Cardiac muscle cell (in vitro differentiated cells and primary cell): ENCODE measurements around the gene POLR2J3. TPM values are rescaled to one million over a fixed set of nuclear protein-coding genes. Genes with fewer than 3 reads are reported as not detected.
"Not testable (repeated sequence)": the region's sequence is repeated elsewhere in the genome, so short reads cannot be mapped to it uniquely, and the experiment has no call there.

ENCODE experiments used
- DNase-seq, 2 donors: peaks; one replicate each; pipeline versions ENCODE4 v3.0.0 to v3.0.0-alpha.2; 2010 to 2017; ENCODE audit warnings: low read depth in 1 of 2, low spot score in 1 of 2
- H3K27ac ChIP-seq: fragments of 200-600 bp; sonication (generic); 2 replicates; pipeline ENCODE4 v1.5.1; 2016
- H3K27me3 ChIP-seq: fragments of 200-600 bp; sonication (generic); 2 replicates; pipeline ENCODE4 v1.6.0; 2016; ENCODE audit warnings: control low read depth
- H3K36me3 ChIP-seq: fragments of 200-600 bp; sonication (generic); 2 replicates; pipeline ENCODE4 v1.5.1; 2016; ENCODE audit warnings: control low read depth
- H3K4me1 ChIP-seq: fragments of 200-600 bp; sonication (generic); 2 replicates; pipeline ENCODE4 v1.8.1; 2017; ENCODE audit warnings: low read depth, mild to moderate bottlenecking, mixed run types
- H3K4me3 ChIP-seq: fragments of 200-600 bp; sonication (generic); 2 replicates; pipeline ENCODE4 v1.5.1; 2016; ENCODE audit warnings: mild to moderate bottlenecking
- H3K9me3 ChIP-seq: fragments of 200-600 bp; sonication (generic); 2 replicates; pipeline ENCODE4 v1.5.1; 2017; ENCODE audit warnings: low read depth, mild to moderate bottlenecking, control low read depth
- polyA plus RNA-seq: library from polyadenylated mRNA; unstranded; fragments of >200 nt; fragmentation: Nextera tagmentation; extraction: Ambion mirVana; gene quantifications from 2 replicates; pipeline ENCODE4 v1.2.1, GENCODE V29; 2016
- total RNA-seq: library from RNA; depleted of rRNA; stranded (reverse); fragments of >200 nt; gene quantifications from 2 replicates; pipeline ENCODE4 v1.2.3, GENCODE V29; 2016

POLR2J3 gene
- total and polyA plus RNA-seq, 2 experiments from 2014 or later = 50.3 to 152 TPM

DNA sequence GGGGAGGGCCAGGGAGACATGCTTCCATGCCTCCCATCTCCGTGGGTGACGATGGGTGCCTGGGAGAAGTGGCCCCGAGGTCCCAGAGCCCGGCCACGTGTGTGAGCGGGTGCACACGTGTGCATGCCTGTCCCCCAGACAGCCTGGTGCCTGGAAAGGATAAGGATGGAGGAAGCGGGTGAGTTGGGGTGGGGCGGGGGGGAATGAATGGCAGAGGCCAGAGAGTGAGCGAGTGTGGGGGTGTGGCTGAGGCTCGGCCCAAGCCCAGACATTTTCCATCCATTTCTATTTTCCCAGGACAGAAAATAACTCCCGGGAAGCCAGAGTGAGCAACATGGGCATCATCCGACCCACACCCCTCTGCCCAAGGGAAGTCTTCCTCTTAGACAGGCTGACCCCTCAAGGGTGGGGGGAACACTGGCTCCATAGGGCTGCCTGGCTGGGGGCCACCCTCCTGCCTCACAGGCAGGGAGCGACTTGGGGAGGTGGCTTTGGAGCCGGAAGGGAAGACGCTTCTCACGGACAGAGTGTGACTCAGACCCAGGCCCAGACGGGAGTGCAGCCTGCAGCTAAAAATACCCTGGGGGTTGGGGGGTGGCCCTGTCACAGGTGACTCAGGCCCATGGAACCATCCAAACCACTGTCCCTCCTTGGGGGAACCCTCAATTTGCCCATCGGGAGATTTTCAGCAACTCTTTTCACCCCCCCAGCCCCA is 32.2 kb upstream of the POLR2J3 start:
- H3K9me3 ChIP-seq, H3K36me3 ChIP-seq, H3K4me1 ChIP-seq, DNase-seq, H3K27ac ChIP-seq, H3K4me3 ChIP-seq, H3K27me3 ChIP-seq: not testable (repeated sequence)

DNA sequence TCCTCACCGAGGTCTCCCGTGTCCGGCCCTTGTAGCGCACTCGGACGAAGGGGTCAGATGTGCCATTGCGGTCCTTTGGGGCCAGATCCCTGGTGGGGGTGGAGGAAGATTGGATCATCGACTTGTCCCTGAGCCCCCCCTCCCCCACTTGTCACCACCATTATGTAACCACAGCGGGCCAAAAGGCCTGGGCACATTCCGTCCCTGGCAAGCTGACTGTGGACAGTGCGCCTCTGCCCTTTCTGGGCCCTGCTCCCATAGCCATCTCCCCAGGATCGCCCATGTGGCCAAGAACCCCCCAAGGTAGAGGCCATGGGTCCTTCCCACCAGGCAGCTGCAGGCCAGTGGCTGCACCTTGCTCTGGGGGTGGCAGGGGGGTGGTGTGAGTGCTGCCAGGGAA is 29.9 kb upstream of the POLR2J3 start:
- H3K9me3 ChIP-seq, H3K36me3 ChIP-seq, H3K27me3 ChIP-seq, H3K4me3 ChIP-seq, H3K4me1 ChIP-seq, DNase-seq, H3K27ac ChIP-seq: not testable (repeated sequence)

DNA sequence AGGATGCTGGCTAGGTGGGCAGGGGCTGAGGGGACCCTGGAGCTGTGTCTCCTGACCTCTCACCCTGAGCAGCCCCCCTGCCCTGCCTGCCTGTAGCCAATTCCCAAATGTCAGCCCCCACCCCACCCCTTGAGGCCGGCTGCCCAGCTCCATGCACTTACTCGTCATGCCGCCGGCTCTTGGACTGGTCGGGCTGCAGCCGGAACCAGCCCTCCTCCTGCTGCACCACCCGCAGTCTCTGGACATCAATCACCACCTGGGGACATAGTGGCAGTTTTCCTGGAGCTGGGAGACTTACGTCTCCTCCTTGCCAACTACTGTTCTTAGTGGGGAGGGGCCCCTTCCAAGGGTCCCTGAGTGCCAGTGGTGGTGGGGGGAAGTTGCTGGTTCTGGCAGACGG is 27.3 kb upstream of the POLR2J3 start:
- not testable (repeated sequence) for H3K27ac ChIP-seq, H3K27me3 ChIP-seq, DNase-seq, H3K36me3 ChIP-seq, H3K4me3 ChIP-seq, H3K4me1 ChIP-seq, H3K9me3 ChIP-seq

DNA sequence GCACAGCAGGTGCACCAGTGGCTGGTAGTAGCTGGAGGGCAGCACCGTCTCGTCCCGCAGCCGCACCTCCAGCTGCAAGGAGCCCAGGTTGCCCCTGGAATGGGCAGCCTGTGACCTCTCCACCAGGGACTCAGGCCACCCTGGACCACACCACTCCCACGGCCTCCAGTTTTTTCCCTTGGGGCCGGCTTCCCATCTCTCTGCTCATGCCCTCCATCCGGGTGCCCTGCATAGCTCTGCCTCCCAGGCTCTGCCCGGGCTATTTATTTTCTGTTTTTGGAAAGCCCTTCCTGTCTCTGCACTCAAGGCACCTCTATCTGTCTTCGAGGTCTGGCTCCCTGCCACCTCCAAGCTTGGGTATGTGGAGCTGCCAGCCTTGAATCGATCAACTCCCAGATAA is 23.7 kb upstream of the POLR2J3 start:
- H3K4me1 ChIP-seq, H3K4me3 ChIP-seq, H3K36me3 ChIP-seq, H3K27ac ChIP-seq, H3K9me3 ChIP-seq, DNase-seq, H3K27me3 ChIP-seq: not testable (repeated sequence)

DNA sequence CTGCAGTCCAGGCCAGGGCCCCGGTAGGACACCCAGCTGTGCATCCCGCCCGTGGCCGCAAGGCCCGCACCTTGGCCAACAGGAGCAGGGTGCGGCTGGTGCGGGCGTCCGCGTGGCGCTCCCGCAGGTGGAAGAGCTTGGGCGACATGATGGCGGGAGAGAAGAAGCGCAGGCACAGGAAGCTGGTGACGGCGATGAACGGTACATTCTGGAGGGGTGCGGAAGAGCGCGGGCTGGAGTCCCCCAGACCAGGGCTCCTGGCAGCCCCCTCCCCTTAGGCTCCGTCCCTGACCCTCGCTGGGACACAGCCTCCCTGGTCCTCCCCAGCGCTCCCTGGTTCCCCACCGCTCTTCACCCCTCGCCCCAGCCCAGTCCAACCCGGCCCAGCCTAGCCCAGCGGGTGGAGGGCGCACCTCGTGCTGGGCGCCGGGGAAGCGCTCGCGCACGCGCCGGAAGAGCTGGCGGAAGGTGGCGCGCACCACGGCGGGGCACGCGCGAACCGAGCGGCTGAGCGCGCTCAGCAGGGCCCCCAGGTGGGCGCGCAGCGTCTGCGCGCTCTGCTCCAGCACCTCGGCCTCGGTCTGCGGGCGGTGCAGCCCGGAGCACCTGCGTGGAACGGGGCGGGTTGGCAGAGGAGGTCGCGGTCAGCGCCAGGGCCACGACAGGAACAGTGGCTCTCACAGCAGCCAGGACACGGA is 21.4 kb upstream of the POLR2J3 start:
- not testable (repeated sequence) for DNase-seq, H3K27me3 ChIP-seq, H3K9me3 ChIP-seq, H3K36me3 ChIP-seq, H3K4me1 ChIP-seq, H3K4me3 ChIP-seq, H3K27ac ChIP-seq

DNA sequence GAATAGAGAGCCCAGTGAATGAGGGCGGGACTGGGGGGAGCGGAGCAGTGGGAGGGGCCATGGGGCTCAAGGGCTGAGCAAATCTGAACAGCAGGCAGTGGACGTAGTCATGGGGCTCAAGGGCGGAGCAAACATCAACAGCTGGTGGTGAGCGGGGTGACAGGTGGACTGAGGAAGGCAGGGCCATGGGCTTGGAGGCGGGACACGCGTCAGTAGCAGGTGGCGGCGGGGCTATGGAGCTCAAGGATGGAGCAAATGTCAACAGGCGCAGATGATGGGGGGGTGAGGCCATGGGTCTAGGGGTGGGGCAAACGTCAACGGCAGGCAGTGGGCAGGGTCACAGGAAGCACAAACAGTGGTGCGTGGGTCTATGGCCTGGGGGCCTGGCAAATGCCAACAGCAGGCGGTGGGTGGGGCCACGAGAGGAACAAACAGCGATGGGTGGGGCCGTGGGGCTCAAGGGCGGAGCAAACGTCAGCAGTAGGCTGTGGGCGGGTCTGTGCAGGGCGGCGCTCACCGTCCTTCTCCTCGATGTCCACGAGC is 20.2 kb upstream of the POLR2J3 start:
- H3K4me3 ChIP-seq, H3K9me3 ChIP-seq, H3K36me3 ChIP-seq, H3K27me3 ChIP-seq, H3K4me1 ChIP-seq, DNase-seq, H3K27ac ChIP-seq: not testable (repeated sequence)

DNA sequence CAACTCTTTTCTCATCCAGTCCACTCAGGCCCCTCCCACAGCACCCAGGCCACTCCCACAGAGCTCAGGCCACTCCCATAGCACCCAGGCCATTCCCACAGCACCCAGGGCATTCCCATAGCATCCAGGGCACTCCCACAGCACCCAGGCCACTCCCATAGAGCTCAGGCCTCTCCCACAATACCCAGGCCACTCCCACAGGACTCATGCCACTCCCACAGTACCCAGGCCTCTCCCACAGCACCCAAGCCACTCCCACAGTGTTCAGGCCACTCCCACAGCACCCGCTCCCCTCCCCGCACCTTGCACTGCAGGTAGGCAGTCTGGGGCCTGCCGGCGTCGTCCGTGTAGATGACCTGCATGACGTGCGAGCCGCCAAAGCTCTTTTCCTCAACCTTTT is 17.5 kb upstream of the POLR2J3 start:
- H3K36me3 ChIP-seq, H3K4me3 ChIP-seq, H3K27me3 ChIP-seq, H3K9me3 ChIP-seq, H3K4me1 ChIP-seq, H3K27ac ChIP-seq, DNase-seq: not testable (repeated sequence)

DNA sequence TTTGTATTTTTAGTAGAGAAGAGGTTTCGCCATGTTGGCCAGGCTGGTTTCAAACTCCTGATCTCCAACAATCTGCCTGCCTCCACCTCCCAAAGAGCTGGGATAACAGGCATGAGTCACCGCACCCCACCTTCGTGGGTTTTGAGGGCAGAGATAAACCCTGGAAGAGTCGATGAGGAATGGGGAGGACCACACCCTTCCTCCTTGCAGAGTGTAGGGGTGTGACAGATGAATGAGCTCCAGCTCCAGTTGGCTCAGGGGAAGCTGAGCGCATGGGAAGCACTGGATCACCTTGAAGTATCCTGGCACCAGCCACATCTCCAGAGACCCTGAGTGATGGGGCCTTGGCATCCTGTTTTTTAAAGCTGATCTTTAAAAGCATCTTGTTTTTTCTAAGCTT is 11.1 kb upstream of the POLR2J3 start:
- not testable (repeated sequence) for DNase-seq, H3K27ac ChIP-seq, H3K4me3 ChIP-seq, H3K27me3 ChIP-seq, H3K36me3 ChIP-seq, H3K4me1 ChIP-seq, H3K9me3 ChIP-seq

DNA sequence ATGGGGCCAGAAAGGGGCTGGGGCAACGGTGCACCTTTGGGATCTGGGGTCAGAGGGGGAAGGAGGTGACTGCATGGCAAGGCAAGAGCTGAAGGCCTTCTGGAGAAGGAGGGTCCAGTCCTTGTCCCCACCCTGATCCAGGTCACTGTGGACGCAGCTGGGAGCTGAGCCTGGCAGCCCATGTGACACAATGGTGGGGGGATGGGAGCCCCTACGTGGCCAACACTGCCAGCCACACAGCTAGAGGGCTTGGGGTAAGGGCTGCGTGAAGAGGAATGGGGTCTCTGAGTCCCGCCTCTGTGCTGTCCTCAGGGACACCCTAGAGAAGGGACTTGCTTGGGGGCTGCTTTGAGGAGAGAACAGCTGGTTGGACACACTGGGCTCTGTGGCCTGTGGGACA is 9.3 kb upstream of the POLR2J3 start:
- H3K4me1 ChIP-seq, H3K36me3 ChIP-seq, DNase-seq, H3K4me3 ChIP-seq, H3K27me3 ChIP-seq, H3K27ac ChIP-seq, H3K9me3 ChIP-seq: not testable (repeated sequence)

DNA sequence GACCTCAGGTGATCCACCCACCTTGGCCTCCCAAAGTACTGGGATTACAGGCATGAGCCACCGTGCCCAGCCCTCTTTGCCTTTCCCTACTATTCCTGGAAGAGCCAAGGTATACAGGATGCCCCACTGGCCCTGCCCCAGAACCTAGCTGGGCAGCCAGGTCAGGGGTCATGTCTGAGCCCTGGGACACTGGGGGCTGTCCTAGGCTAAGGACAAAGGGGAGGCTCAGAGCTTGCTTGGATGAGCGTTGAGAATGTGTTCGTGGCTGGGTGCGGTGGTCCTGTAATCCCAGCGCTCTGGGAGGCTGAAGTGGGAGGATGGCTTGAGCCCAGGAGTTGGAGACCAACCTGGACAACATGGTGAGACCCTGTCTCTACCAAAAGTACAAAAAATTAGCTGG is 6.1 kb upstream of the POLR2J3 start:
- DNase-seq, H3K27ac ChIP-seq, H3K4me3 ChIP-seq, H3K27me3 ChIP-seq, H3K9me3 ChIP-seq, H3K4me1 ChIP-seq, H3K36me3 ChIP-seq: not testable (repeated sequence)

DNA sequence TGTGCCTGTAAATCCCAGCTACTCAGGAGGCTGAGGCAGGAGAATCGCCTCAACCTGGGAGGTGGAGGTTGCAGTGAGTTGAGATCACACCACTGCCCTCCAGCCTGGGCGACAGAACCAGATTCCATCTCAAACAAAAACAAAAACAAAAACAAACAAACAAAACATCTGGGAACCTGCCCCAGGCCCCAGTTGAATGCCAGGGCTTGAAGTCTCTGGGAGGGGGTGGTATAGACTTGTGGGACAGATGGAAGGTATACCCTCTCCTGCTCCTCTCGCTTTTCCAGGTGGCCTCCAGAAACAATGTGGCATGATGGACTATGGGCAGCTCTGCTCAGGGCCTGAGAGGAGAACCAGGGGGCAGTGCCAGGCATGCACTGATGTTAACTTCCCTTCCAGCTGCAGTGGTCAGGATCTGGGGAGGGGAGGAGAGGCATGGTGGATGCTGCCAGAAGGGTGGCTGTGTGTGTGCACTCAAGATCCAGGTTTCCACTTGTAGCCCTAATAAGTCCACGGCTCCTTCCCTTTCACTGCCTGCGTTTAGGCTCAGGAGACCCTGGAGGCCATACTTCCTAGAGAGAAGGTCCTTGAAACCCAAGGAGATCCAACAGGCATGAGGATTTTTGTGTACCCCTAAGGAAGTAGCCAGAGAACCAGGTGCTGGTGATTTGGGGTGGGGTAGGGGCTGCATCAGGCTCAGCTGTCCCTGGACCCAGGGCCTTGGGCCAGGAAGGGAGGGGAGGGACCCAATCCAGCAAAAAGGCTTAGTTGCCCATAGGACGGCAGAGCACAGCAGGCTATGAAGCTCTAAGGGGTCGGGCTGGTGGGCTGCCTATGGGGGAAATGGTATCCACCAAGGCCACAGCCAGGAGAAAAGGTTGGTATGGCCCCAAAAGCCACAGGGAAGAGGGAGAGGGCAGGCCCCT is 5.2 kb upstream of the POLR2J3 start:
- H3K27ac ChIP-seq, H3K4me1 ChIP-seq, H3K4me3 ChIP-seq, H3K9me3 ChIP-seq, H3K27me3 ChIP-seq, DNase-seq, H3K36me3 ChIP-seq: not testable (repeated sequence)

DNA sequence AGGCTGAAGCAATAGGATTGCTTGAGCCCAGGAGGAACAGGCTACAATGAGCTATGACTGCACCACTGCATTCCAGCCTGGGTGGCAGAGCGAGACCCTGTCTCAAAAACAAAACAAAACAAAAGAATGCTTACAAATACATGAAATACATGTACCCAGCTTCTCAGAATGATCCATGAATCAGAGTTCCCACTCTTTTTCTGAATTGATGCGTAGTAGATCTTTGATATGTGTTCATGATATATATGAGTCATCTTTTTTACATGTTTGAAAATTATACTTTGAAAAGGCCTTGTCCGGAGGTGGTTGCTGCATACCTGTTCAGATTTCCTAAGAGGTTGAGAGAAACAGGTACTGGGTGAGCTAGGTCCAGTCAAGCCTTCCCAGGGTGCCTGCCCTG is 4.0 kb upstream of the POLR2J3 start:
- DNase-seq, H3K27ac ChIP-seq, H3K4me1 ChIP-seq, H3K9me3 ChIP-seq, H3K27me3 ChIP-seq, H3K36me3 ChIP-seq, H3K4me3 ChIP-seq: not testable (repeated sequence)

DNA sequence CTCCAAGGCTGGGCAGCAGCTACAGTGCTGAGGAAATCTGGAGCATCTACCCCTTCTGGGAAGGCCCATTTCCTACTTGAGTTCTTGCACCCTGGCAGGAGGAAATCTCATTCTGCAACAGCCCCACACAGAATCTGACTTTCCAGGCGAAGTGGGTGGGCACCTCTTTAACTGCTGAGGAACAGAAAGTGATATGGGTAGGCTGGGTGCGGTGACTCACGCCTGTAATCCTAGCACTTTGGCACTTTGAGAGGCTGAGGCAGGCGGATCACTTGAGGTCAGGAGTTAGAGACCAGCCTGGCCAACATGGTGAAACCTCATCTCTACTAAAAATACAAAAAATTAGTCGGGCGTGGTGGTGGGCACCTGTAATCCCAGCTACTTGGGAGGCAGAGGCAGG is 2.2 kb upstream of the POLR2J3 start:
- not testable (repeated sequence) for H3K9me3 ChIP-seq

DNA sequence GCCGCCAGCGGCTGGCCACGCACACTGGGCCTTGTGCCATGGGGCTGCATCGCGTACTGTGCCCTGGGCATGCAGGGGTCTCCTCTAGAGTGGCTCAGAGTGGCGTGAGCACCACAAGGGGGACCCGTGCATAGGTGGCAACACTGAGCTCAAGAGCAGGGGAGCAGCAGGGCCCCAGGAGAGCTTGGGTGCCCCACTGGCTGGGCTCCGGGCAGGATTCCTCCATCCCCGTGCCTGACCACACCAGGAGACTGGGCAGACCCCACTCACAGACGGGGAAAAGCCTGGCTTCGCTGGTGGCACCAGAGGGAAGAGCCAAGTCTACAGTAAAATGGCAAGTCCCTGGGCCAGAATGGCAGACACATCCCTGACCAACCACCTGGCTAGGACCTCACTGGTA is 3.8 kb downstream of the POLR2J3 start:
- DNase-seq, H3K4me1 ChIP-seq, H3K4me3 ChIP-seq, H3K9me3 ChIP-seq, H3K27ac ChIP-seq, H3K36me3 ChIP-seq, H3K27me3 ChIP-seq: not testable (repeated sequence)

More for the DNA sequence above, 2.2 kb upstream of the POLR2J3 start:
- H3K4me3 ChIP-seq, H3K36me3 ChIP-seq, H3K27ac ChIP-seq, DNase-seq, H3K27me3 ChIP-seq, H3K4me1 ChIP-seq: not testable (repeated sequence)
